ENCODE measurements around the gene KCTD16.

DNA sequence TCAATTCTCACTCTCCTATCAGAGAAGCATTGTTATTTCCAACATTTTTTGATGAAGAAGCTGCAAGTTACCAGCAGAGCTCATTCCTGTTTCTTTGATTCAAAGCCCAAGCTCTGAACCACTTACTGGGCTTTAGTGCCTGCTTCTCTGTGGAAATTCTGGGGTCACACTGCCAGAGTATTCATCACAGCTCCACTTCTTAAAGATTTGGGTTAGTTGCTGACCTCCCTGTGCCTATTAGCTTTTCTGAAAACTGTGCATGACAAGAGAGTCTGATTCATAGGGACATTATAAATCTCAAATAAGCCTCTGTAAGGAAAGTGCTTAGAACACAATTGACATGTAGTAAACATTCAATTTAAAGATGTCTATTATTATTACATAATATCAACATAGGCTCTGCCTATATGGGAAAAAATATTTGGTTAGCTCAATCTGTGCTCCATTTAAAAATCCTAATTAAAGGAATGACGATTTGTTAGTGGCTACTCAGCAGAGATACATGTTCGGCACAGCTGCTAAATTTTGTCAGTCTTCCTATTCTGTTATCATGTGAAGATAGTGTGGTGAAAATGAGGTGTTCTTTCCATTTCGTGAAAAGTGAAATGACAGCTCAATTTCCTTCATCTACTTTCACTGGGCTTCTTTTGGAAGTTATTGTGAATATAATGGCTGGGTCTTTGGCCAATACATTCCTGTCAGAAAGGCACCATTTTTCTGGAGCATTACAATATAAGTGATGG lies 293.0 kb downstream of the KCTD16 start:
- TF ChIP-seq NFIC (IDR thresholded peaks at IDR 0.05; ENCODE audit: borderline replicate concordance) (no peak), RFX5 (IDR thresholded peaks at IDR 0.05; ENCODE audit: low read length) (no peak), POLR2AphosphoS5 (IDR thresholded peaks at IDR 0.05; ENCODE audit: low read depth, low read length) (no peak)
- TF ChIP-seq, protein P1, sequence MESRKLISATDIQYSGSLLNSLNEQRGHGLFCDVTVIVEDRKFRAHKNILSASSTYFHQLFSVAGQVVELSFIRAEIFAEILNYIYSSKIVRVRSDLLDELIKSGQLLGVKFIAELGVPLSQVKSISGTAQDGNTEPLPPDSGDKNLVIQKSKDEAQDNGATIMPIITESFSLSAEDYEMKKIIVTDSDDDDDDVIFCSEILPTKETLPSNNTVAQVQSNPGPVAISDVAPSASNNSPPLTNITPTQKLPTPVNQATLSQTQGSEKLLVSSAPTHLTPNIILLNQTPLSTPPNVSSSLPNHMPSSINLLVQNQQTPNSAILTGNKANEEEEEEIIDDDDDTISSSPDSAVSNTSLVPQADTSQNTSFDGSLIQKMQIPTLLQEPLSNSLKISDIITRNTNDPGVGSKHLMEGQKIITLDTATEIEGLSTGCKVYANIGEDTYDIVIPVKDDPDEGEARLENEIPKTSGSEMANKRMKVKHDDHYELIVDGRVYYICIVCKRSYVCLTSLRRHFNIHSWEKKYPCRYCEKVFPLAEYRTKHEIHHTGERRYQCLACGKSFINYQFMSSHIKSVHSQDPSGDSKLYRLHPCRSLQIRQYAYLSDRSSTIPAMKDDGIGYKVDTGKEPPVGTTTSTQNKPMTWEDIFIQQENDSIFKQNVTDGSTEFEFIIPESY (IDR thresholded peaks at IDR 0.05; ENCODE audit: borderline replicate concordance, low read depth) = no peak
- TF ChIP-seq, protein P2, sequence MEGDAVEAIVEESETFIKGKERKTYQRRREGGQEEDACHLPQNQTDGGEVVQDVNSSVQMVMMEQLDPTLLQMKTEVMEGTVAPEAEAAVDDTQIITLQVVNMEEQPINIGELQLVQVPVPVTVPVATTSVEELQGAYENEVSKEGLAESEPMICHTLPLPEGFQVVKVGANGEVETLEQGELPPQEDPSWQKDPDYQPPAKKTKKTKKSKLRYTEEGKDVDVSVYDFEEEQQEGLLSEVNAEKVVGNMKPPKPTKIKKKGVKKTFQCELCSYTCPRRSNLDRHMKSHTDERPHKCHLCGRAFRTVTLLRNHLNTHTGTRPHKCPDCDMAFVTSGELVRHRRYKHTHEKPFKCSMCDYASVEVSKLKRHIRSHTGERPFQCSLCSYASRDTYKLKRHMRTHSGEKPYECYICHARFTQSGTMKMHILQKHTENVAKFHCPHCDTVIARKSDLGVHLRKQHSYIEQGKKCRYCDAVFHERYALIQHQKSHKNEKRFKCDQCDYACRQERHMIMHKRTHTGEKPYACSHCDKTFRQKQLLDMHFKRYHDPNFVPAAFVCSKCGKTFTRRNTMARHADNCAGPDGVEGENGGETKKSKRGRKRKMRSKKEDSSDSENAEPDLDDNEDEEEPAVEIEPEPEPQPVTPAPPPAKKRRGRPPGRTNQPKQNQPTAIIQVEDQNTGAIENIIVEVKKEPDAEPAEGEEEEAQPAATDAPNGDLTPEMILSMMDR (IDR thresholded peaks at IDR 0.05) = no peak

All from SK-N-SH (cell line).